ENCODE results near the gene AKIRIN2.

GRCh38 chr6:87655824-87656223 is 46.2 kb downstream of the AKIRIN2 start:
- TF ChIP-seq CTCF (IDR thresholded peaks at IDR 0.05; ENCODE audit: insufficient read depth, low read length) (no peak), POLR2AphosphoS5 (IDR thresholded peaks at IDR 0.05; ENCODE audit: low read depth) (no peak), SPI1 (IDR thresholded peaks at IDR 0.05; ENCODE audit: borderline replicate concordance, low read depth) (no peak), GABPA (IDR thresholded peaks at IDR 0.05; ENCODE audit: low read depth) (no peak)
- TF ChIP-seq, protein P1, sequence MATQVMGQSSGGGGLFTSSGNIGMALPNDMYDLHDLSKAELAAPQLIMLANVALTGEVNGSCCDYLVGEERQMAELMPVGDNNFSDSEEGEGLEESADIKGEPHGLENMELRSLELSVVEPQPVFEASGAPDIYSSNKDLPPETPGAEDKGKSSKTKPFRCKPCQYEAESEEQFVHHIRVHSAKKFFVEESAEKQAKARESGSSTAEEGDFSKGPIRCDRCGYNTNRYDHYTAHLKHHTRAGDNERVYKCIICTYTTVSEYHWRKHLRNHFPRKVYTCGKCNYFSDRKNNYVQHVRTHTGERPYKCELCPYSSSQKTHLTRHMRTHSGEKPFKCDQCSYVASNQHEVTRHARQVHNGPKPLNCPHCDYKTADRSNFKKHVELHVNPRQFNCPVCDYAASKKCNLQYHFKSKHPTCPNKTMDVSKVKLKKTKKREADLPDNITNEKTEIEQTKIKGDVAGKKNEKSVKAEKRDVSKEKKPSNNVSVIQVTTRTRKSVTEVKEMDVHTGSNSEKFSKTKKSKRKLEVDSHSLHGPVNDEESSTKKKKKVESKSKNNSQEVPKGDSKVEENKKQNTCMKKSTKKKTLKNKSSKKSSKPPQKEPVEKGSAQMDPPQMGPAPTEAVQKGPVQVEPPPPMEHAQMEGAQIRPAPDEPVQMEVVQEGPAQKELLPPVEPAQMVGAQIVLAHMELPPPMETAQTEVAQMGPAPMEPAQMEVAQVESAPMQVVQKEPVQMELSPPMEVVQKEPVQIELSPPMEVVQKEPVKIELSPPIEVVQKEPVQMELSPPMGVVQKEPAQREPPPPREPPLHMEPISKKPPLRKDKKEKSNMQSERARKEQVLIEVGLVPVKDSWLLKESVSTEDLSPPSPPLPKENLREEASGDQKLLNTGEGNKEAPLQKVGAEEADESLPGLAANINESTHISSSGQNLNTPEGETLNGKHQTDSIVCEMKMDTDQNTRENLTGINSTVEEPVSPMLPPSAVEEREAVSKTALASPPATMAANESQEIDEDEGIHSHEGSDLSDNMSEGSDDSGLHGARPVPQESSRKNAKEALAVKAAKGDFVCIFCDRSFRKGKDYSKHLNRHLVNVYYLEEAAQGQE (IDR thresholded peaks at IDR 0.05; ENCODE audit: insufficient replicate concordance, low read depth) = no peak
